Gastrocnemius medialis (tissue), 4 donors: ENCODE results near the gene PAK4. TPM values are rescaled to one million over a fixed set of nuclear protein-coding genes. Genes with fewer than 3 reads are reported as not detected.

ENCODE experiments used
- ATAC-seq, 2 donors: fragments of 150-250 bp; one replicate each; pipeline ENCODE4 v1.9.1; 2016
- DNase-seq, 2 donors: peaks; one replicate each; pipeline ENCODE4 v3.0.0-alpha.2; 2019
- H3K27ac ChIP-seq, 4 donors: fragments of 200-600 bp; sonication (generic); 1 replicate in 1 of 4; 2 replicates in 3 of 4; pipeline ENCODE4 v1.5.1; 2016 to 2018; ENCODE audit warnings: mild to moderate bottlenecking in 2 of 4, moderate library complexity in 1 of 4
- H3K27me3 ChIP-seq, 3 donors: fragments of 200-600 bp; sonication (generic) in 2 of 3; 1 replicate in 1 of 3; 2 replicates in 2 of 3; pipeline versions ENCODE4 v1.5.1 to v1.6.0; 2016 to 2019; ENCODE audit warnings: mild to moderate bottlenecking in 1 of 3, moderate library complexity in 1 of 3
- H3K36me3 ChIP-seq, 2 donors: fragments of 200-600 bp; sonication (generic) in 1 of 2; one replicate each; pipeline ENCODE4 v1.5.1; 2017 to 2018
- H3K4me1 ChIP-seq, 2 donors: fragments of 200-600 bp; sonication (generic) in 1 of 2; one replicate each; pipeline ENCODE4 v1.5.1; 2016 to 2017; ENCODE audit warnings: mild to moderate bottlenecking in 2 of 2
- H3K4me3 ChIP-seq, 4 donors: fragments of 200-600 bp; sonication (generic) in 3 of 4; 1 replicate in 1 of 4; 2 replicates in 3 of 4; pipeline ENCODE4 v1.5.1; 2016 to 2019; ENCODE audit warnings: mild to moderate bottlenecking in 2 of 4
- H3K9me3 ChIP-seq, 3 donors: fragments of 200-600 bp; sonication (generic) in 2 of 3; 1 replicate in 1 of 3; 2 replicates in 2 of 3; pipeline ENCODE4 v1.5.1; 2016 to 2019
- POLR2A ChIP-seq, 2 donors: fragments of 450-650 bp; IDR thresholded peaks; one replicate each; pipeline ENCODE4 v1.6.1; 2017; ENCODE audit warnings: antibody characterized with exemption in 2 of 2, mild to moderate bottlenecking in 2 of 2, moderate library complexity in 2 of 2
- in situ Hi-C, 4 donors: fragments of 200-750 bp; cut with MboI; loops; one replicate each; pipeline versions ENCODE4 v1.15.0 to v1.8.0; 2017; ENCODE audit warnings: low sequenced_read_pairs in 4 of 4
- intact Hi-C: fragments of 100-400 bp; cut with DNase I; formaldehyde crosslinking; loops from one replicate; pipeline ENCODE4 v1.15.1; 2023; ENCODE audit warnings: low total_unique reads
- total RNA-seq, 4 donors: library from RNA; depleted of rRNA; stranded (reverse); fragments of >200 nt; gene quantifications; one replicate each; pipeline versions ENCODE4 v1.1.0 to v1.2.3, GENCODE V29; 2016
- TF ChIP-seq, protein P1 (sequence below), 5 experiments: fragments of 450-650 bp in 3 of 5; fragments of 200-600 bp in 2 of 5; sonication (generic) in 2 of 5; IDR thresholded peaks in 4 of 5; conservative IDR thresholded peaks in 1 of 5; 1 replicate in 4 of 5; 2 replicates in 1 of 5; pipeline ENCODE4 v1.5.1; 2016 to 2019; ENCODE audit warnings: antibody characterized with exemption in 5 of 5, mild to moderate bottlenecking in 3 of 5, moderate library complexity in 3 of 5

The PAK4 gene
- total RNA-seq, 4 donors from 2014 or later, result 4.7 to 11.7 (median 8.3) TPM

DNA sequence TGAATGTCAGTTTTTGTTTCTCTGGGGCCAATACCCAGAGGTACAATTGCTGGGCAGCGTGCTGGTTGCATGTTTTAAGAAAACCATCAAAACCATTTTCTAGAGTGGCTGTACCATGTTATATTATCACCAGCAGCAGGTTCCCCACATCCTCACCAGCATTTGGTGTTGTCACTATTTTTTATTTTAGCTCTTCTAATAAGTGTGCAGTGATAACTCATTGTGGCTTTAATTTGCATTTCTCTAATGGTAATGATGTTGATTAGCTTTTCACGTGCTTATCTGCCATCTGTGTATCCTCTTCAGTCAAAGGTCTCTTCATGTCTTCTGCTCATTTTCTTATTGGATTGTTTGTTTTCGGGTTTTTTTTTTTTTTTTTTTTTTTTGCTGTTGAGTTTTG, 21.9 kb downstream of the PAK4 start:
- H3K27me3 ChIP-seq, result no peaks in the 10 kb centered on the region
- H3K4me3 ChIP-seq, result no peak overlapping the region
- peaks cover 0 to 5% of the 10 kb centered on the region in 2 donors for H3K4me1 ChIP-seq
- no peak overlapping the region for H3K27ac ChIP-seq
- TF ChIP-seq POLR2A (IDR thresholded peaks at IDR 0.05), result no peak
- TF ChIP-seq, protein P1, sequence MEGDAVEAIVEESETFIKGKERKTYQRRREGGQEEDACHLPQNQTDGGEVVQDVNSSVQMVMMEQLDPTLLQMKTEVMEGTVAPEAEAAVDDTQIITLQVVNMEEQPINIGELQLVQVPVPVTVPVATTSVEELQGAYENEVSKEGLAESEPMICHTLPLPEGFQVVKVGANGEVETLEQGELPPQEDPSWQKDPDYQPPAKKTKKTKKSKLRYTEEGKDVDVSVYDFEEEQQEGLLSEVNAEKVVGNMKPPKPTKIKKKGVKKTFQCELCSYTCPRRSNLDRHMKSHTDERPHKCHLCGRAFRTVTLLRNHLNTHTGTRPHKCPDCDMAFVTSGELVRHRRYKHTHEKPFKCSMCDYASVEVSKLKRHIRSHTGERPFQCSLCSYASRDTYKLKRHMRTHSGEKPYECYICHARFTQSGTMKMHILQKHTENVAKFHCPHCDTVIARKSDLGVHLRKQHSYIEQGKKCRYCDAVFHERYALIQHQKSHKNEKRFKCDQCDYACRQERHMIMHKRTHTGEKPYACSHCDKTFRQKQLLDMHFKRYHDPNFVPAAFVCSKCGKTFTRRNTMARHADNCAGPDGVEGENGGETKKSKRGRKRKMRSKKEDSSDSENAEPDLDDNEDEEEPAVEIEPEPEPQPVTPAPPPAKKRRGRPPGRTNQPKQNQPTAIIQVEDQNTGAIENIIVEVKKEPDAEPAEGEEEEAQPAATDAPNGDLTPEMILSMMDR (IDR thresholded peaks at IDR 0.05 in 4 of 5, conservative IDR thresholded peaks at IDR 0.05 in 1 of 5), result no peak
- intact Hi-C loops (no loop called here), in situ Hi-C loops (no loop called here)
- H3K36me3 ChIP-seq, result no peaks in the 10 kb centered on the region
- H3K9me3 ChIP-seq, result no peaks in the 10 kb centered on the region
- DNase-seq (no peak), ATAC-seq (no peak)

DNA sequence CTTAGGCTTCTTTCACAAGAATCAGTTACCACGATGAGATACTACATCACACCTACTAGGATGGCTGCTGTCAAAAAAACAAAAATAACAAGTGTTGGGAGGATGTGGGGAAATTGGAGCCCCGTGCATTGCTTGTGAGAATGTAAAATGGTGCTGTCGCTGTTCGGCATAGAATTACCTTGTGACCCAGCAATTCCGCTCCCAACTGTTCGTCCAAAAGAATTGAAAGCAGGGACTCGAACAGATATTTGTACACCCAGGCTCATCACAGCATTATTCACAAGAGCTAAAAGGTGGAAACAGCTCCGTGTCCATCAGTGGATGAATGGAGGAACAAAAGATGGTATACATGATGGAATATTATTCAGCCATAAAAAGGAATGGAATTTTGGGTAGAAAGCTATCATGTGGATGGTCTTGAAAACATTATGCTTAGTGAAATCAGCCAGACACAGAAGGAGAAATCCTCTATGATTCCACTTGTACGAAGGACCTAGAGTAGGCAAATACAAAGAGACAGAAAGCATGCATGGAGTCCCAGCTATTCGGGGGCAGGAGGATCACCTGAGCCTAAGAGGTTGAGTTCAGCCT, 23.4 kb downstream of the PAK4 start:
- in situ Hi-C loops (no loop called here), intact Hi-C loops (no loop called here)
- DNase-seq, result no peak
- Histone ChIP-seq H3K4me3 (no peak overlapping the region), H3K27ac (no peak overlapping the region), H3K4me1 (peaks cover 0 to 5% of the 10 kb centered on the region in 2 donors), H3K36me3 (no peaks in the 10 kb centered on the region), H3K9me3 (no peaks in the 10 kb centered on the region), H3K27me3 (no peaks in the 10 kb centered on the region)
- no peak for ATAC-seq
- TF ChIP-seq, protein P1 (IDR thresholded peaks at IDR 0.05 in 4 of 5, conservative IDR thresholded peaks at IDR 0.05 in 1 of 5), result no peak
- no peak for TF ChIP-seq POLR2A (IDR thresholded peaks at IDR 0.05)

DNA sequence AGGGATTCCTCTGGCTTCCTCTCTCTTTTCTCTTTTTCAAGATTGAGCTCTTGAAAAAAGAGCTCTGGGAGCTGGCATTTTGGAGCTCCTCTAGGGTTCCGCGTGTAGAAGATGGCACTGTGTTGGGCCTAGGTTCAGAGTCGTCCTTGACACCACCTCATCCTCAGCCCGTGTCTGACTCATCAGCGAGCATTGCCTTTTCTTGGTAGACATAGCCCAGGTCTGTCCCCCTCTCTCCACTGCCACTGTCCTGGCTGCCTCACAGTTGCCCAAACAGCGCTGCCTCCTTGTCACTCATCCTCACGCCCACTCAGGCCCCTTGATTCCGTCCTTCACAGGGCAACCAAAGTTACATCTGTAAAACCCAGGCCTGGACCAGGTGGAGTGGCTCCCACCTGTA, 24.6 kb downstream of the PAK4 start:
- Histone ChIP-seq H3K27ac (no peak overlapping the region), H3K9me3 (no peaks in the 10 kb centered on the region), H3K36me3 (no peaks in the 10 kb centered on the region), H3K4me1 (no peaks in the 10 kb centered on the region), H3K4me3 (no peak overlapping the region), H3K27me3 (no peaks in the 10 kb centered on the region)
- intact Hi-C loops (no loop called here), in situ Hi-C loops (no loop called here)
- ATAC-seq (no peak), DNase-seq (no peak)
- TF ChIP-seq POLR2A (IDR thresholded peaks at IDR 0.05), result no peak
- TF ChIP-seq, protein P1 (IDR thresholded peaks at IDR 0.05 in 4 of 5, conservative IDR thresholded peaks at IDR 0.05 in 1 of 5), result no peak

DNA sequence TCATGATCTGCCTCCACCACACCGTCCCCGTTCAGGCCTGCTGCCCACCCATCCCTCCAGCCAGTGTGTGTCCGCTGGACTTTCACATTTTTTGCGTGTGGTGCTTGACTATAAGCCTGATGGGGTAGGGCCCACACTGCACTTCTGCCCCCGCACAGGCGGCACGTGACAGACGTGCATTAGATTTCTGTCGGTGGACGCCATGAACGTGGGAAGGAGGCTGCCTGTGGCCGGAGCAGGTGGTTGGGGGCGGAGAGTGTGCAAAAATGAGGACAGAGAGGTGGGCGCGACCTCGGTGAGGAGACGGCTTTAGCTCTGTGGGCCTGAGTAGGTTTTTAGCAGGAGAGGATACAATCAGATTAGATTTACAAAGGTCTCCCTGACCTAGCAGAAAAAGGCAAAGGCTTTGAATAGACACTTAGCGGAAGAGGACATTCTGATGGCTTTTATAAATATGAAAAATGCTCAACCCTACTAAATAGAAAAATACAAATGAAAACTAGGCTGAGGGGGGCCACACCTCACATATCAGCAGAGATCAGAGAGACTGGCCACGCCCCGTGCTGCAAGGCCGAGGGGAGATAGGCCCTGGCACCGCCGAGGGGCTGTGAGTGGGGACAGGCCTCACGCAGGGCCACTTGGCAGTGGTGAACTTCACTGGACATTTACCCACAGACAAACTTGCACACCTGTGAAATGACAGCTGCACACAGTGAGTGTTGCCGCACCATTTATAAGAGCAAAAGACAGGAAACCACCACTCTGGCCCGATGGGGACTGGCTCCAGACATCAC, 25.4 kb downstream of the PAK4 start:
- H3K4me1 ChIP-seq, result no peaks in the 10 kb centered on the region
- intact Hi-C loops (no loop called here), in situ Hi-C loops (no loop called here)
- no peak for TF ChIP-seq POLR2A (IDR thresholded peaks at IDR 0.05)
- TF ChIP-seq, protein P1 (IDR thresholded peaks at IDR 0.05 in 4 of 5, conservative IDR thresholded peaks at IDR 0.05 in 1 of 5), result no peak
- no peaks in the 10 kb centered on the region for H3K27me3 ChIP-seq
- H3K9me3 ChIP-seq, result no peaks in the 10 kb centered on the region
- H3K36me3 ChIP-seq, result no peaks in the 10 kb centered on the region
- DNase-seq, result no peak
- no peak overlapping the region for H3K27ac ChIP-seq
- no peak for ATAC-seq
- H3K4me3 ChIP-seq, result no peak overlapping the region
